ENCODE measurements around the gene CD6. TPM values are rescaled to one million over a fixed set of nuclear protein-coding genes. Genes with fewer than 3 reads are reported as not detected.

CD6 gene
- polyA plus RNA-seq, 2 of the 4 experiments (the other 2 are of a cell fraction) = 0.06 TPM

GRCh38 chr11:60968223-60968622 lies 3.3 kb upstream of the CD6 start:
- TF ChIP-seq PBX3 (IDR thresholded peaks at IDR 0.05) (no peak), POLR2A (IDR thresholded peaks at IDR 0.05; ENCODE audit: low read length) (no peak), NFE2L2 (conservative IDR thresholded peaks at IDR 0.05; ENCODE audit: low read length) (no peak), POLR2AphosphoS2 (conservative IDR thresholded peaks at IDR 0.05; ENCODE audit: low read length) (no peak), CBX8 (IDR thresholded peaks at IDR 0.05) (no peak), HDAC2 (IDR thresholded peaks at IDR 0.05) (no peak), JUN (IDR thresholded peaks at IDR 0.05) (no peak)
- Histone ChIP-seq H3K4me3 (no peak overlapping the region), H3K4me2 (no peak overlapping the region), H3K4me1 (no peaks in the 10 kb centered on the region), H3K27ac (no peak overlapping the region), H3K9me3 (peaks cover 14% of the 10 kb centered on the region)
- POLR2A ChIA-PET = no interaction called here
- no peak for DNase-seq (ENCODE audit: low read depth in 1 of 2, low spot score in 1 of 2)
- CTCF ChIA-PET = interaction anchor here (1.1 to 4.7 kb wide), 5 partner anchors 14 to 219 kb away, joined by 3 to 19 read pairs (median 5); no protein-coding TSS in a partner anchor
- no peak for FAIRE-seq
- ATAC-seq = no peak
- WGBS (ENCODE audit: missing lambda C conversion rate) = 30% methylated on average over 1 of the region's 1 CpG

GRCh38 chr11:60970369-60970774 lies 1.1 kb upstream of the CD6 start:
- H3K4me3 ChIP-seq = no peak overlapping the region
- ChIA-PET POLR2A (no interaction called here), CTCF (interaction anchor here (0.8 to 4.7 kb wide), 17 partner anchors 8 to 217 kb away, joined by 3 to 19 read pairs (median 4); no protein-coding TSS in a partner anchor)
- FAIRE-seq (no peak), ATAC-seq (peak; percentile 80 to 91), DNase-seq (ENCODE audit: low read depth in 1 of 2, low spot score in 1 of 2) (peak; percentile 38 to 49)
- no peak overlapping the region; the same call in 2 of the 3 replicates for H3K4me2 ChIP-seq
- TF ChIP-seq SREBF2 (IDR thresholded peaks at IDR 0.05) (no peak), CBX8 (IDR thresholded peaks at IDR 0.05) (no peak), CTCF (IDR thresholded peaks at IDR 0.05) (peak; percentile 59), SMC3 (IDR thresholded peaks at IDR 0.05) (peak; percentile 73), RAD21 (conservative IDR thresholded peaks at IDR 0.05 in 1 of 2, IDR thresholded peaks at IDR 0.05 in 1 of 2) (peak; percentile 54 to 56), RFX5 (IDR thresholded peaks at IDR 0.05) (no peak)
- 19% methylated on average over 9 of the region's 9 CpGs for WGBS (ENCODE audit: missing lambda C conversion rate)
- no peaks in the 10 kb centered on the region for H3K4me1 ChIP-seq
- peaks cover 14% of the 10 kb centered on the region for H3K9me3 ChIP-seq
- H3K27ac ChIP-seq = no peak overlapping the region

- CTCF ChIA-PET = interaction anchor here (0.8 to 2.7 kb wide), 7 partner anchors 8 to 48 kb away, joined by 3 to 7 read pairs (median 5); no protein-coding TSS in a partner anchor
These were observed 590 bp upstream of the CD6 start for GRCh38 chr11:60970890-60971289.

More at GRCh38 chr11:60970890-60971289, 590 bp upstream of the CD6 start:
- H3K4me2 ChIP-seq = no peak overlapping the region
- TF ChIP-seq FOXS1 (CRISPR knock-in tag; IDR thresholded peaks at IDR 0.05) = no peak
- no peak for TF ChIP-seq BHLHE40 (IDR thresholded peaks at IDR 0.05; ENCODE audit: low read depth, low read length)
- TF ChIP-seq PBX3 (IDR thresholded peaks at IDR 0.05) = no peak
- TF ChIP-seq KDM5A (IDR thresholded peaks at IDR 0.05) = no peak
- no peak for TF ChIP-seq MAX (IDR thresholded peaks at IDR 0.05)
- TF ChIP-seq E2F6 (IDR thresholded peaks at IDR 0.05; ENCODE audit: borderline replicate concordance, low read depth) = no peak
- TF ChIP-seq CEBPB (IDR thresholded peaks at IDR 0.05) = no peak
- TF ChIP-seq ESRRA (IDR thresholded peaks at IDR 0.05; ENCODE audit: borderline replicate concordance, low read length) = no peak
- TF ChIP-seq EP300 (IDR thresholded peaks at IDR 0.05) = no peak
- no peak for TF ChIP-seq RNF2 (IDR thresholded peaks at IDR 0.05; ENCODE audit: borderline replicate concordance, low read depth)
- TF ChIP-seq CBX2 (IDR thresholded peaks at IDR 0.05; ENCODE audit: borderline replicate concordance, low read depth) = no peak
- TF ChIP-seq ZFP36 (IDR thresholded peaks at IDR 0.05; ENCODE audit: borderline replicate concordance, partially characterized antibody) = no peak
- no peak for TF ChIP-seq ZC3H11A (IDR thresholded peaks at IDR 0.05)
- TF ChIP-seq TFCP2L1 (CRISPR knock-in tag; IDR thresholded peaks at IDR 0.05) = no peak
- no peak for TF ChIP-seq NFE2L2 (conservative IDR thresholded peaks at IDR 0.05; ENCODE audit: low read length)
- no peak for TF ChIP-seq HOXB13 (CRISPR knock-in tag; IDR thresholded peaks at IDR 0.05; ENCODE audit: low read depth)
- no peak for TF ChIP-seq HDAC2 (IDR thresholded peaks at IDR 0.05)
- TF ChIP-seq MAFK (IDR thresholded peaks at IDR 0.05; ENCODE audit: partially characterized antibody) = no peak
- no peak for TF ChIP-seq ZSCAN20 (CRISPR knock-in tag; IDR thresholded peaks at IDR 0.05)
- WGBS (ENCODE audit: missing lambda C conversion rate) = 36% methylated on average over 5 of the region's 5 CpGs
- no peaks in the 10 kb centered on the region for H3K4me1 ChIP-seq
- no peak for ATAC-seq
- H3K9me3 ChIP-seq = peaks cover 14% of the 10 kb centered on the region
- POLR2A ChIA-PET = no interaction called here
- DNase-seq (ENCODE audit: low read depth in 1 of 2, low spot score in 1 of 2) = no peak
- no peak overlapping the region for H3K27ac ChIP-seq
- no peak overlapping the region for H3K4me3 ChIP-seq
- no peak for FAIRE-seq
